IMR-90 (cell line): Measurements from ENCODE around the gene PIAS1. TPM values are rescaled to one million over a fixed set of nuclear protein-coding genes. Genes with fewer than 3 reads are reported as not detected.

Experiments used
- ATAC-seq: fragments of 200-7000 bp; cut with Tn5 transposase; 2 replicates; pipeline ENCODE4 v1.9.1; 2020; ENCODE audit warnings: low read depth, mild to moderate bottlenecking, moderate library complexity
- BruUV-seq: library from RNA; stranded (reverse); fragments of 400-500 nt; replicated peaks from 2 replicates; lab custom pipeline; 2021; lab: Mats Ljungman, UMichigan
- CTCF ChIA-PET: fragments of 300-600 bp; formaldehyde crosslinking; extraction: SDS; loops from one replicate; lab custom pipeline; 2021; ENCODE audit warnings: antibody characterized with exemption; lab: Yijun Ruan, JAX
- POLR2A ChIA-PET: fragments of 300-600 bp; sonication (Branson Sonifier 250); formaldehyde crosslinking; loops from one replicate; lab custom pipeline; 2022; ENCODE audit warnings: antibody characterized with exemption; ENCODE audit not compliant: unreplicated experiment; lab: Charles Lee
- DNase-seq: peaks from one replicate; pipeline ENCODE4 v3.0.0; 2013
- H2AFZ ChIP-seq: replicated peaks from 2 replicates; pipeline ENCODE3; 2013; ENCODE audit warnings: low read length, mild to moderate bottlenecking; ENCODE audit not compliant: poor library complexity
- H2AK5ac ChIP-seq: 2 replicates; pipeline ENCODE4 v1.6.1; 2013; ENCODE audit warnings: low read depth, low read length, inconsistent platforms
- H2AK9ac ChIP-seq: replicated peaks from 2 replicates; pipeline ENCODE3; 2013; ENCODE audit warnings: mild to moderate bottlenecking, low read depth, low read length, moderate library complexity; ENCODE audit not compliant: poor library complexity
- H2BK120ac ChIP-seq: 2 replicates; pipeline ENCODE4 v1.6.1; 2013; ENCODE audit warnings: low read depth, low read length, inconsistent platforms
- H2BK15ac ChIP-seq: 3 replicates; pipeline ENCODE4 v1.6.1; 2013; ENCODE audit warnings: low read depth, low read length, inconsistent platforms
- H2BK20ac ChIP-seq: 2 replicates; pipeline ENCODE4 v1.6.1; 2013; ENCODE audit warnings: low read depth, mild to moderate bottlenecking, inconsistent platforms, low read length, moderate library complexity
- H2BK5ac ChIP-seq: 2 replicates; pipeline ENCODE4 v1.6.1; 2013; ENCODE audit warnings: mild to moderate bottlenecking, low read depth, low read length, inconsistent platforms; ENCODE audit not compliant: poor library complexity, severe bottlenecking
- H3K14ac ChIP-seq: replicated peaks from 2 replicates; pipeline ENCODE4 v1.6.1; 2013; ENCODE audit warnings: low read depth, low read length, inconsistent platforms
- H3K18ac ChIP-seq: 2 replicates; pipeline ENCODE4 v1.6.1; 2013; ENCODE audit warnings: low read depth, low read length, control low read depth
- H3K23ac ChIP-seq: 2 replicates; pipeline ENCODE4 v1.6.1; 2013; ENCODE audit warnings: low read depth, low read length, inconsistent platforms
- H3K27ac ChIP-seq: 2 replicates; pipeline ENCODE4 v1.5.1; 2013; ENCODE audit warnings: mild to moderate bottlenecking, control low read depth, low read length; ENCODE audit not compliant: insufficient read depth
- H3K27me3 ChIP-seq: 2 replicates; pipeline ENCODE4 v1.6.1; 2013; ENCODE audit warnings: low read length; ENCODE audit not compliant: control insufficient read depth, insufficient read depth
- H3K36me3 ChIP-seq: 2 replicates; pipeline ENCODE4 v1.6.1; 2013; ENCODE audit warnings: low read length, mixed read lengths; ENCODE audit not compliant: control insufficient read depth, insufficient read depth
- H3K4ac ChIP-seq: 2 replicates; pipeline ENCODE4 v1.6.1; 2013; ENCODE audit warnings: low read depth, low read length, inconsistent platforms
- H3K4me1 ChIP-seq: 2 replicates; pipeline ENCODE4 v1.6.1; 2013; ENCODE audit warnings: low read length, mixed read lengths; ENCODE audit not compliant: control insufficient read depth, insufficient read depth
- H3K4me2 ChIP-seq: 2 replicates; pipeline ENCODE4 v1.6.1; 2013; ENCODE audit warnings: low read depth, mild to moderate bottlenecking, control low read depth, low read length, moderate library complexity
- H3K4me3 ChIP-seq: 2 replicates; pipeline ENCODE4 v1.5.1; 2013; ENCODE audit warnings: low read depth, mild to moderate bottlenecking, control low read depth, low read length, moderate library complexity; ENCODE audit not compliant: insufficient read depth
- H3K56ac ChIP-seq: 2 replicates; pipeline ENCODE4 v1.6.1; 2013; ENCODE audit warnings: low read length, inconsistent platforms; ENCODE audit not compliant: insufficient read depth; ENCODE audit errors: extremely low read depth
- H3K79me1 ChIP-seq, 2 experiments: 2 replicates each; pipeline ENCODE4 v1.6.1; 2013; ENCODE audit warnings: low read length in 2 of 2, inconsistent platforms in 1 of 2, low read depth in 1 of 2
- H3K9ac ChIP-seq: 2 replicates; pipeline ENCODE4 v1.6.1; 2013; ENCODE audit warnings: low read depth, low read length, control low read depth
- H3K9me1 ChIP-seq: 2 replicates; pipeline ENCODE4 v1.6.1; 2013; ENCODE audit warnings: low read length, inconsistent platforms; ENCODE audit not compliant: insufficient read depth
- H3K9me3 ChIP-seq: 2 replicates; pipeline ENCODE4 v1.6.1; 2013; ENCODE audit warnings: low read length; ENCODE audit not compliant: control insufficient read depth, insufficient read depth
- H4K20me1 ChIP-seq: 2 replicates; pipeline ENCODE4 v1.6.1; 2013; ENCODE audit warnings: low read length, inconsistent platforms; ENCODE audit not compliant: insufficient read depth
- H4K5ac ChIP-seq: 2 replicates; pipeline ENCODE4 v1.6.1; 2013; ENCODE audit warnings: mild to moderate bottlenecking, low read depth, low read length, control low read depth
- H4K8ac ChIP-seq, 2 experiments: 2 replicates each; pipeline ENCODE4 v1.6.1; 2013; ENCODE audit warnings: low read depth in 2 of 2, low read length in 2 of 2, control low read depth in 1 of 2, inconsistent platforms in 1 of 2
- H4K91ac ChIP-seq: 2 replicates; pipeline ENCODE4 v1.6.1; 2013; ENCODE audit warnings: low read depth, low read length, inconsistent platforms; ENCODE audit not compliant: insufficient read depth
- BHLHE40 ChIP-seq: fragments of 150-350 bp; IDR thresholded peaks from 2 replicates; pipeline ENCODE4 v1.6.1; 2016; ENCODE audit warnings: mild to moderate bottlenecking, low read depth, low read length
- CEBPB ChIP-seq: IDR thresholded peaks from 2 replicates; pipeline ENCODE4 v1.6.1; 2012; ENCODE audit warnings: low read depth, low read length, improper control_type of control experiment
- CTCF ChIP-seq: conservative IDR thresholded peaks from 2 replicates; pipeline ENCODE4 v1.5.1; 2012; ENCODE audit warnings: mild to moderate bottlenecking, low read depth, low read length, improper control_type of control experiment
- ELK1 ChIP-seq: fragments of 150-350 bp; IDR thresholded peaks from 2 replicates; pipeline ENCODE4 v1.6.1; 2016; ENCODE audit warnings: low read depth, mild to moderate bottlenecking, low read length, moderate library complexity, borderline replicate concordance
- FOS ChIP-seq: fragments of 150-350 bp; IDR thresholded peaks from 2 replicates; pipeline ENCODE4 v1.6.1; 2016; ENCODE audit warnings: low read depth, low read length
- MAFK ChIP-seq: IDR thresholded peaks from 2 replicates; pipeline ENCODE4 v1.6.1; 2012; ENCODE audit warnings: low read depth, low read length, improper control_type of control experiment
- MAZ ChIP-seq: IDR thresholded peaks from 2 replicates; pipeline ENCODE4 v1.6.1; 2012; ENCODE audit warnings: low read depth, mild to moderate bottlenecking, low read length, improper control_type of control experiment, moderate library complexity, borderline replicate concordance
- MXI1 ChIP-seq: IDR thresholded peaks from 2 replicates; pipeline ENCODE4 v1.6.1; 2012; ENCODE audit warnings: low read depth, mild to moderate bottlenecking, low read length, moderate library complexity, borderline replicate concordance
- NFE2L2 ChIP-seq: fragments of 150-350 bp; IDR thresholded peaks from 2 replicates; pipeline ENCODE4 v1.6.1; 2016; ENCODE audit warnings: low read depth, mild to moderate bottlenecking, low read length
- POLR2A ChIP-seq: IDR thresholded peaks from 2 replicates; pipeline ENCODE4 v1.6.1; 2012; ENCODE audit warnings: mild to moderate bottlenecking, low read depth, low read length
- RAD21 ChIP-seq: IDR thresholded peaks from 2 replicates; pipeline ENCODE4 v1.6.1; 2012; ENCODE audit warnings: low read length, improper control_type of control experiment
- RCOR1 ChIP-seq: IDR thresholded peaks from 2 replicates; pipeline ENCODE4 v1.6.1; 2012; ENCODE audit warnings: mild to moderate bottlenecking, low read length, improper control_type of control experiment; ENCODE audit not compliant: insufficient replicate concordance
- RFX5 ChIP-seq: IDR thresholded peaks from 2 replicates; pipeline ENCODE4 v1.8.0; 2012; ENCODE audit warnings: low read depth, mild to moderate bottlenecking, low read length, moderate library complexity
- SMC3 ChIP-seq: fragments of 150-350 bp; IDR thresholded peaks from 2 replicates; pipeline ENCODE4 v1.6.1; 2016; ENCODE audit warnings: low read depth, mild to moderate bottlenecking, antibody characterized with exemption, low read length, moderate library complexity
- USF2 ChIP-seq: fragments of 150-350 bp; IDR thresholded peaks from 2 replicates; pipeline ENCODE4 v1.6.1; 2017; ENCODE audit warnings: mild to moderate bottlenecking, antibody characterized with exemption, low read length, low read depth
- WGBS, 2 experiments: methylation state at CpG; one replicate each; pipeline versions ENCODE4 v1.1.5 to v1.1.7; 2013; ENCODE audit warnings: missing lambda C conversion rate in 2 of 2; ENCODE audit not compliant: insufficient read length in 1 of 2; ENCODE audit errors: extremely low coverage in 2 of 2; 5-methylcytosine and 5-hydroxymethylcytosine counted together
- dilution Hi-C: fragments of 300-500 bp; cut with HindIII; formaldehyde crosslinking; loops from one replicate; pipeline ENCODE4 v1.14.3; 2018; ENCODE audit warnings: low sequenced_read_pairs; ENCODE audit not compliant: unreplicated experiment
- in situ Hi-C: fragments of 300-500 bp; cut with MboI; formaldehyde crosslinking; loops from 3 replicates; pipeline ENCODE4 v1.14.3; 2019; ENCODE audit warnings: low sequenced_read_pairs, inconsistent platforms, mixed read lengths
- intact Hi-C: fragments of 100-400 bp; cut with micrococcal nuclease; formaldehyde crosslinking; loops from 2 replicates; pipeline ENCODE4 v1.10.0; 2022
- polyA plus RNA-seq, 3 experiments: library from polyadenylated mRNA; depleted of rRNA; stranded (reverse); fragments of >200 nt; gene quantifications; 2 replicates each; pipeline ENCODE4 v1.2.3, GENCODE V29; 2012; ENCODE audit warnings: low replicate concordance in 1 of 3
- total RNA-seq: library from RNA; depleted of rRNA; stranded (reverse); fragments of >200 nt; gene quantifications from 2 replicates; pipeline ENCODE4 v1.2.3, GENCODE V29; 2012

PIAS1 gene
- total and polyA plus RNA-seq, 2 of the 4 experiments (the other 2 are of a cell fraction), result 20.0 to 63.6 TPM

GRCh38 chr15:68213991-68214837, 160.1 kb downstream of the PIAS1 start:
- Histone ChIP-seq H4K91ac (no peak overlapping the region), H3K18ac (no peak overlapping the region), H3K9me1 (peaks cover 9% of the 10 kb centered on the region; the same call in 1 of the 2 replicates), H4K8ac (no peak overlapping the region), H3K27me3 (no peaks in the 10 kb centered on the region), H3K27ac (no peak overlapping the region), H3K9me3 (no peaks in the 10 kb centered on the region), H3K79me1 (peaks cover 25 to 65% of the 10 kb centered on the region in 2 experiments), H2AFZ (no peak overlapping the region), H3K36me3 (no peaks in the 10 kb centered on the region; the same call in 1 of the 2 replicates), H3K4ac (no peak overlapping the region), H4K5ac (no peak overlapping the region), H3K56ac (no peak overlapping the region), H3K4me1 (peaks cover 3% of the 10 kb centered on the region; the same call in 1 of the 2 replicates), H3K4me3 (no peak overlapping the region), H2BK20ac (no peak overlapping the region), H2BK15ac (no peak overlapping the region), H3K4me2 (no peak overlapping the region), H2BK120ac (no peak overlapping the region), H2AK5ac (no peak overlapping the region), H3K9ac (no peak overlapping the region), H3K14ac (no peak overlapping the region), H3K23ac (no peak overlapping the region), H2AK9ac (no peak overlapping the region), H4K20me1 (peaks cover 15% of the 10 kb centered on the region; the same call in 1 of the 2 replicates), H2BK5ac (no peak overlapping the region)
- ATAC-seq (no peak), DNase-seq (no peak)
- 96% methylated on average over 7 of the region's 17 CpGs; no CpG with 5 or more reads in 1 of the 2 experiments for WGBS, 2 experiments
- ChIA-PET CTCF (no interaction called here), POLR2A (no interaction called here)
- no TSS peak for BruUV-seq
- intact Hi-C loops, result no loop called here
- in situ Hi-C loops, result no loop called here
- dilution Hi-C loops, result no loop called here
- no peak for TF ChIP-seq MXI1
- TF ChIP-seq FOS, result no peak
- no peak for TF ChIP-seq ELK1
- no peak for TF ChIP-seq CTCF
- TF ChIP-seq SMC3, result no peak
- TF ChIP-seq RCOR1, result no peak
- TF ChIP-seq MAFK, result no peak
- TF ChIP-seq MAZ, result no peak
- no peak for TF ChIP-seq POLR2A
- no peak for TF ChIP-seq RFX5
- TF ChIP-seq USF2, result no peak
- no peak for TF ChIP-seq BHLHE40
- no peak for TF ChIP-seq CEBPB
- TF ChIP-seq RAD21, result no peak
- no peak for TF ChIP-seq NFE2L2
